ENCODE results near the gene PCSK2.
A peak's percentile ranks its signal among the peaks of the same experiment; 100 is the strongest.

PCSK2 gene

DNA sequence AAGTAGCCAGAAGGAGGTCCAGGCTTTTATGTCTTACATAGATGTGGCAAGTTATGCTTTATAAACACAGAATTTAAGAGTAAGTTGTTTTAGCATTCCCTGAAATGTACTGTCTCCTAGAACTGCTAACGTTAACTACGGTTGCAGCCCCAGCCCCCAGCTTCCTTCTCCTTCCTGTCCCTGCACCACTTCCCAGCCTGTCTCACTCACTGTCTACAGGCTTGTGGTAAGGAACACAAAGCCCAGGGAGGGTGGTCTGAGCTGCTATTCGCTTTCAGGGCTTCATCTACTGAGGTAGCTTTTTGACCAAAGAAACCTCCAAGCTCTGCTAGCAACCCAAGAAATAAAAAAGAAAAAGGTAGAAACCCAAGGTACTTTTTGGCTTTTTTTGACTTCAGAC, 35.9 kb downstream of the PCSK2 start:
- no peak for DNase-seq

DNA sequence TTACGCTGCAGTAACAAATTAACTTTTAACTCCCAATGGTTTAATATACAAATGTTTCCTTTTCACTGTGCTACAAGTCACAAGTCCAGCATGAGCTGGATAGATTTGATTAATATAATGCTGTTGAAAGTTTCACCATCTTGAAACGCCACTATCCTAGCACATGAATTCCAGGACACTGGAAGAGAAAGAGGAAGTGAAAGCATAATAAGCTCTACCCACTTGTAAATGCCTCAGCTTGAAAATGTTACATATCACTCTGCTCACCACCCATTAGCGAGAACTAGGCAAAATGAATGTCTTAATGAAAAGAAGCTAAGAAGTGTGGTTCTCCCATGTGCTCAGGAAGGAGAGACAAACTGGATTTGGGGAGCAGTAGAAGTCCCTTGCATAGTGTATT, 46.9 kb downstream of the PCSK2 start:
- no peak for DNase-seq

DNA sequence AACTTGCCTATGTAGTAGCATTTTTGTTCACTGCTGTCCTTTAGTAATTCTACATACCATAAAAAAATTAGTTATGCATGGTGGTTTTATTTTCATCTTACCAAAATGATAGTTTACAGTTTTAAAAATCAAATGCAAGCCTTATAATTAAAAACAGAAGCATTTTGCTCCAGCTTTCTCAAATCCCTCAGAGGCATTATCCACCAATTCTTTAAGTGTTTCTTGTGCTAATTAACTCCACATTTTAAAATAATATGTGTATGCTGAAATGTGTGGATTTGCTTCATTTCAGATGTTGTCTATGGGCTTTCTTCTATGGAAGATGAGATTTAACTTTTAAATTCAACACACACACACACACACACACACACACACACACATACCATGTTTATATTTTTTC, 49.3 kb downstream of the PCSK2 start:
- DNase-seq = no peak

DNA sequence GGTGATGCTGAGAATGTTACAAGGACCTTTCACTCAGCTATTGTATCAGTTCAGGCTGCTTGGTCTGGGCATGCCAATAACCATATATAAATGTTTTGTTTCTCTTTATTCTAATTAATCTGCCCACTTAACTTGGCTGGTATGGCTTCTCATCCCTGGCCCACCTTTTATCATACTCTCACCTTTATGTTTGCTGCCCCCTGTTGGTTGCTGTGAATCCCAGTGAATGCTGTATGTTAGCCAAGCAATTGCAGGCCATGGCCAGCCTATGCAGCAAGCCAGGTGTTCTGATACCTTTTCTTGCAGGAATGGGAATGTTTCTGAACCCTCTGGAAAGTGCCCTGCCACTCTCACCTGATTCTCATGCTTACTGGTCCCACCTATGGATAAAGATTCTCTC, 54.6 kb downstream of the PCSK2 start:
- peak; percentile 37 for DNase-seq

DNA sequence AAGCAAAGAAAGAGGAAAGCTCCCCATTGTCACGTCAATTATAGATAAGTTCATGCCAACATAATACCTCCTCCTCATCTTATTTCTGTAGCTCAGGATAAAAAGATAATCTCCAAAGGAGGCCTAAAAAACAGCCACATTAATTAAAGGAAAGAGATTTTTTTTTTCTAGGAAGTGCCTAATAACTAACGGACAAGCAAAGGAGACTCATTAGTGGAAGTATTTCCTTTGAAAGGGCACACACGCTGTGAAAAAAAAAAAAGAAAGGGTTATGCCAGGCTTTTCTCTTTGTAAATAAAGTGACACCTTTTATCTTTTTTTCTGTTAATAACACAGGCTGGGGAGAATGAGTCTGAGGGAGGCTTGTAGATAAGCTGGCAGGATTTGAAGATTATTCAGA, 55.7 kb downstream of the PCSK2 start:
- no peak for DNase-seq

DNA sequence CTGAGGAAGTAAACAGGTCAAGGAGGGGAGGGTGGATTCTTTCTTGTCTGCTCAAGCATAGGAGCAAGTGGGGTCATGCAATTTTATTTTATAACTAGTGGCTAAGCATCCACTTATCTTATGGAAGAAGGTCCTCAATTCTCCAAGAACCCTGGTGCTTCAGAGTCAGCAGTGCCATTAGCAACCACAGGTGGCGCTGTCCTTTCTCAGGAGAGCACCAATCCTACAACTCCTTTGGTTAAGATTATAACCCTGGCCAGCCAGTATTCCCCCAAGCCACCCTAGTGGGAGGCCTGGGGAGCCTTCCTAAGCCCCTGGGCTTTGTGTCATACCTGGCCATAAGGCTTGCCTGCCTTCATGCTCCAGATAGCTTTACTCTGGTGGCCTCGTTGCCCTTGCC, 60.7 kb downstream of the PCSK2 start:
- no peak for DNase-seq

DNA sequence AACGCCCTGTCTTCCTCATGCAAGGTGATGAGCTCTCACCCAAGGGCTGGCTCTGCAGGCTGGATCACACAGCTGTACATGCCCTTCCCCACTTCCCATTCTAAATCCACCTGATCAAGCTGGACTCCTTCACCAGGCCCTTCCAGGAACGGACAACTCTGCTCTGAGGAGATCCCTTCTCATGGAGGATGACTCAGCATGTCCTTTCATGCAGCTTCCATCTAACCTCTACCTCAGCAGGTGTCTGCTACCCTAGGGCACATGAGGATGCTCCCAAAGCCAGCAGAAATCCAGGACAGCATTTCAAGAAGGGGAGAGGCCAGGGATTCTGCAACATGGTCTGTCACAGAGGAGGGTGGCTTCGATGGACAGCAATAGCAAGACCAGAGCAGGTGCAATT, 61.2 kb downstream of the PCSK2 start:
- DNase-seq = peak; percentile 16

DNA sequence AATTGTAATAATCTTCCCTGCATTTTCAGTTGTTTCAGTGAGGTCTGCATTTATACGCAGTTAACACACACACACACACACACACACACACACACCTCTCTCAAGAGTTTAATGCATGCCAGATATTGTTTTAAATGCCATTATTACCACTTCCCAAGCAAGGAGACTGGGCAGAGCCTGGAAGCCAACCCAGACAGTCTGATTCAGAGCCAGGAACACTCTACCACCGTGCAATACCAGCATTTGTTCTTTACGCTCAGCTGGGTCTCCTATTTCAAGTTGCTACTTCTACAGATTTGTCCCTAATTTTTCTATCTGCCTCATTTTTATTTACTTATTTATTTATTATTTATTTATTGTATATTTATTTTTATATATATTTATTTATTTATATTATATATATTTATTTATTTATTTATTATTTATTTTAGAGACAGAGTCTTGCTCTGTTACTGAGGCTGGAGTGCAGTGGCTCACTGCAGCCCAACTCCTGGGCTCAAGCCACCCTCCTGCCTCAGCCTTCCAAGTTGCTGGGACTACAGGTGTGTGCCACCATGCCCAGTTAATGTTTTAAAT, 68.4 kb downstream of the PCSK2 start:
- no peak for DNase-seq

DNA sequence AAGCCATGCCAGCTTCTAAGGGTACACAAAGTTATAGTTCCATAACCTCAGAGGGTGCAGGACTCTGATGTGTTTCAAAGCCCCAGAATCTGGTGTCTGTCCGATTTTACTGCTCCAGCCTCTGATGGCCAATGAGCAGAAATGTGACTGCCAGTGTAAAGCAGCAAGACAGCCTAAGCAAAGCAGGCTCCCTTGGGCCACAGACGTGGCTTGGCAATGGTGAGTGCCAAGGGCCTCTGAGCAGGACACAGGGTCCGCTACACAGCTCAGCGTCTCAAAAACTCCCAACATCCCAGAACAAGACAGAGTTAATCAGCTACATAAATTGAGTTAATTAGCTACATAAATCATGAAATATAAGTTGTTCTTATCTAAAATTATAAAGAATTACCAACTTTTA, 69.2 kb downstream of the PCSK2 start:
- DNase-seq = no peak

DNA sequence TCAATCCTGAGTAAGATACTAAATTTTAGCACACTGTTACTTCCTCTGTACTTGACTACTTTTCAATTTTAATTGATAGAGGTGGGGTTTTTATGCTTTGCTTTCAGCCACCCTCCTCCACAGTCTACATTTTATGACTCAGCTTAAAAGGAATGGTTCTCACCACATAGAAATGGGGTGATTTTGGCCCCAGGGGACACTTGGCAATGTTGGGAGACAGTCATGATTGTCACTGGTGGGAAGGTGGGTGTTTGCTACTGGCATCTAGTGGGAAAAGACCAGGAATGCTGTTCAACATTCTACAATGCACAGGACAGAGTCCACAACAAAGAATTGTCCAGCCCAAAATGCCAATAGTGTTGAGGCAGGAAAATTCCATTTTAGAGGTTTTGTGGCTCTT, 71.3 kb downstream of the PCSK2 start:
- no peak for DNase-seq

DNA sequence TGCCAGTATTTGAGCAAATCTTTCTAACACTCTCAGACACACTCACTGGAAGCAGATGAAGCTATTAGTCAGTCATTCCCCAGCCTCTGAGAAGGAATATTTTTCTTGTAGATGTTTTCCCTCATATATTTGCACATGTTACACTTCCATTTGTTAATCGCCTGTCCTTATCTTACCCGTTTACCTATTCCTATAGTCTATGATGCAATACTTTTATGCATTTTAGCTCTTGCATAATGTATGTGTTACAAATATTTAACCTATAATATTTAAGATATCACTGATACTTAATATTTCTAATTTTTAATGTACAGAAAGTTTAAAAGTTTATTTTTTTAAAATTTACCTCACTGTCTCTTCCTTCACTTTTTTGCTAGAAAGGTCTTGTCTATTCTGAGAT, 71.9 kb downstream of the PCSK2 start:
- no peak for DNase-seq

DNA sequence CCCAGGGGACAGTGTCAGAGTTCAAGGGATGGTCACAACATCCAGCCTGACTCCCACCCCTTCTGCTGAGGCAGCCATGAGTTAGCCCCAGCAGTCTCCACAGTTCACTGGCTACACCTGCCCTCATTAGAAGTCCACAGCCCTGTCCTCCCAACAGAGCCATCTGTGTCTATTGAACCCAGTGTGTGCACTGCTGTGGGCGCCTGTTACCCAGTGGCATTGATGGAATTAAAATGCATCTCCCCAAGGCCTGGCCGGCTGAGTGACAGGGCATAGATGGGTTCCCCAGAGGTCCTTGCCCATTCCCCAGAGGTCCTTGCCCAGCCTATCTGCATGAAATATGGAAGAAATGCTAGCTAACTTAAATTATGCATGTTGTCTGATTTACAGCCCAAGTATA, 73.3 kb downstream of the PCSK2 start:
- DNase-seq = no peak

DNA sequence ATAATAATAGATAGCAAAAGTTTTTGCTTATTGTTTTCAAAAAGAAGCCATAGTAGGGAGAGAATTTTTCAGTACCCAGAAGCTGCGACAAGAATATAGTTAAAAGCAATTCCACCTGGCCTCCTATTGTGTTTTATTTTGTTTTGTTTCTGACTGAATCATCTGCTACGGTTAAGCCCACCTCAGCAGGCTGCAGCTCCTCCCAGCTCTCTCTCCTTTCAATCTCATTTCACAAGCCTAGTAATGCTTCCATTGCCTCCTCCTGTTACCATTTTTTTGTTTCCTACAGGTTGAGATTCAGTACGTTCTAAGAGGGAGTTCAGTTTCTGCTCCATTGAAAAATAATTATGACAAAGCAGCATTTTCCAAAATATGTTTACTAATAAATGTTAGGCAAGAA, 77.9 kb downstream of the PCSK2 start:
- no peak for DNase-seq

DNA sequence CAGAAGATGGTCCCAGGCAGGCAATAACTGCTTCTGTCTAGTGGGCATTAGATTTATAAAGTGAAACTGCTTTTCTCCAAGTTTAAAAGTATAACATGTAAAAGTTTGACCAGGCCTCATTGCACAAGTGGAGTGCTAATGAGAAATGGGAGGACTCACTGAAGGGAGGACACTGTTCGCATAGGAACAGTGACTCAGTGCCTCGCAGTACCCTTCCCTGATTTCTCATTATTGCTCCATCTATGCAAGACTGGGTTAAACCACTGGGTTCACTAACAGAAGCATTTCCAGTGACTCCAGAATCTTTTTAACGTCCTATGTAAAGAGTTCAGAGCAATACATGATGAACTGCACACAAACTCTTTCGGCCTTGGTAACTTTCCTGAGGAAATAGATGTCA, 79.6 kb downstream of the PCSK2 start:
- DNase-seq = no peak

DNA sequence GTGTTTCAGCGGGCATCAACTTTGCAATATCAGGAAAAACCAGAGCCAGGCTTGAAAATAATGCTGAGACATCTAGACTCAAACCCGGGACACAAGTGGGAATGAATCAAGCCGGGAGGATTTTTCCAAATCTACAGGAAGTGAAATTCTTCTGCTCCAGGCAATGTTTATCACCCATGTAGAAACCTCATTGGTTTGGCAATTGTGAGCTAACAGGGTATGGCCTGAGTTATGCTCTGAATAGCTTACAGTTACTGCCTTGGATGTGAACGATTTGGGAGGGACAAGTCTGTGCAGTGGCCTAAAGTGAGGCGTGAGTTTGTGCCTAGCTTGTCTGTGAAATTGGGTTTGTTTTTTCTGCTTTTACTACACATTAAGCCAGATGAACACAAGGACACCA, 87.4 kb downstream of the PCSK2 start:
- no peak for DNase-seq

DNA sequence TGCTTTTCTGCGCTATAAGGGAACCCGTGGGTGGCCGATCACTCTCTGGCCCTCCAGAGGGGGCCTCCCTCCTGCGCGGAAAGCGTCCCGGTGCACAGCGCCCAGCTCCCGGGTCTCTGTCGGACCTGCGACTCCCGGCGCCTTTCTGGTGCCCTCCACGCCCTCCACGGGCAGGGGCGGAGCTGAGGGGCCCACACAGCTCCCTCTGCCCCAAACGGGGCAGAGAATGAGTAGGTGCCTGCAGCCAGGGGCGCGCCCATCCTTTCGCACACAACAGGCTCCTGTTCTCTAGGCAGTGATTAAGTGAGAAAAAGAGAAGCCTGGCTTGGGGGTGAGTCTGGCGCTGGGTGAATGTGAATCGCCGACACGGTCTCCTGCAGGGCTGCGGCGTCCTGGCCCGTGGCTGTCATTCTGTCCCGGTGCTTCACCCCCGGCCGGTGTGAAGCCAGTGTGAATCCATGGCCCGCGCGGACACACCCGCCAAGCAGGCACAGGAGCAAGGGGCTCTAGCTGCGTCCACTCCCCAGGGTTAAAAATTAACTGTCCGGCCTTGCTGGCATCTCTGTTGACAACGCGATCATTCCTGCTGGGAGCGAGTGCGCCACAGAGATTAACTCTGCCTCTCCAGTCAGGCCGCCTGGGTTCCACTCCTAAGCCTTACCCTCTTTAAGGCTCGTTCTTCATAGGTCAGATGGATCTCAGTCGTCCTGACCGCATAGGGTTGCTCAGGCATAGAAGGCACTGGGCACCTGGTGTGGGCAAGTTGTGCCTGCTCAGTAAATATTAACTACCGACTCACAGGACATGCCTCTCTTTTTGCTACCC, 88.8 kb downstream of the PCSK2 start:
- DNase-seq = no peak

DNA sequence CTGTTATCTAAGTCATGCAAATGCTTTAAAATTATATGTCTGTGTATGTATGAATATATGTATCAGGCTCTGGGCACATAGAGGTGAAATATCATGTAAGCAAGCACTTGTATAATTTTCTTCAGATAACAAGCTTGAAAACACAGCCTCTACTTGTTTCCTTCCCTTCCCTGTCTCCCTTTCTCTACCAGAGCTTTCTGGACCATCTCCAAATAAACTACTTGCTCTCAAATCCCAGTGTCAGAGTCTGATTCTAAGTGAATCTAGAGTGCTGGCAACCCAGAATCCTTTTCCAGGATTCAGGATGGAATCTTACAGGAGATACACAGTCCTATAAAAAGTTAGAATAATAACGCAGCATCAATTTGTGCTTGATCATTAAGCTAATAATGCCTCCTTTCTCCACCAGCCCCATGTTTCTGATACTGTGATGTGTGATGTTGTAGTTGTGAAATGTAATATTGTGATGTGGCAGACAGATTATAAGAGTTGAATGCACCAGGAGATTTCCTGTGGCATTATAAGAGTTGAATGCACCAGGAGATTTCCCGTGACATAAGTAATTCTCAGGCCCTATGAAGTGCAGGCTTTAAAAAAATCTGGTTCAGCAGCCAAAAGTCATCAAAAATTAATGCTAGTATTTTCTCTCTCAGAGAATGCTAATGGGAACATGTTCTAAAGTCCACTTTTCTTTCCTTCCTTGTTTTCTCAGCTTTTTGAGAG, 89.6 kb downstream of the PCSK2 start:
- DNase-seq = no peak

DNA sequence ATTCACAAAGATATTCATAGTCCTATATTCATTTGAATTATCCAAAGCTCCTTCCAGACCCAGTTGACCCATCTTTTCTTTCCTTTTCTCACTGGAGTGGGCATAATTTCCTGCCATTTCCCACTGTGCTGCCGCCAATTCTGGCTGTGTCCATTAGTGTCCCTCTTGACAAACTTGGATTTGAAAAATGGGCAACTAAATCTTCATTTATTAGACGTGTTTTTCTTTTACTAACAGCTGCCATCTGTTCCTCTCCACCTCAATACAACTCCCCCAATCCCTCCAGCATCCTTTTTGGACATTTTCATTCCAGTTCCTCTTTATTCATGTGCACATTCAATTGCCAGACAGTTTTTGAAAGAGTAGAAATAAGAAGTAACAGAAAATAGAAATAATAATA, 90.5 kb downstream of the PCSK2 start:
- no peak for DNase-seq

DNA sequence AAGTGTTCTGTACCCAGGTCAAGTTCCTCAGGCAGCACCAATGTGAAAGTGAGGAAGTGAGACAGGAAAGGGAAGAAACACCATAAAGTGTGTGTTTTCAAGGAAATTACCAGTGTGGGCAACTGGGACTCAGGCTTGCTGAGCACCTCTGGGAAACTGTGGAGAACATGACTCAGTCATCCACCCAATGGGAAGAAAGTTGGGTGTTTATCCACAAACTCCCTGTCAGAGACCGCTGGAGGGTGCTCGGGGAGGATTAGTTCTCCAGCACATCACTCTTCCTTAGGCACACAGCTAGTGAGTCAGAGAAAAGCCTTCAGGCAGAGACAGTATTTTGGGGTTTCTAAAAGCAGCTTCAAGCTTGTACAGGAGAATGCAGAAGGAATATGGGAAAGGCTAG, 93.6 kb downstream of the PCSK2 start:
- DNase-seq = no peak

DNA sequence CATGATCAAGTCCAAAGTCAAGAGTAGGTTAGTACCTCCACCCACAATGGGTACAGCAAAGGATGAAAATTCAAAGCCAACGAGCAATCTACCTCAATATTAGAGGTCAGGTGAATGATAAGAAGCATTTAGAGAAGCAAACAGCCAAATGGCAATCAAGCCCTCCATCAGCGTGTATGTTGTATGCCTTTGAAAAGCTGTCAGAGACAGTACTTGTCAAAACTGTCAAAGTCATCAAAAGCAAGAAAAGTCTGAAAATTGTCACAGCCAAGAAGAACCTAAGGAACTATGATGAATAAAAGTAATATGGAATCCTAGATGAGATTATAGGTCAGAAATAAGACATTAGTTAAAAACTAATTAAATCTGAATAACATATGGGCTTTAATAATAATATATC, 99.3 kb downstream of the PCSK2 start:
- no peak for DNase-seq

DNA sequence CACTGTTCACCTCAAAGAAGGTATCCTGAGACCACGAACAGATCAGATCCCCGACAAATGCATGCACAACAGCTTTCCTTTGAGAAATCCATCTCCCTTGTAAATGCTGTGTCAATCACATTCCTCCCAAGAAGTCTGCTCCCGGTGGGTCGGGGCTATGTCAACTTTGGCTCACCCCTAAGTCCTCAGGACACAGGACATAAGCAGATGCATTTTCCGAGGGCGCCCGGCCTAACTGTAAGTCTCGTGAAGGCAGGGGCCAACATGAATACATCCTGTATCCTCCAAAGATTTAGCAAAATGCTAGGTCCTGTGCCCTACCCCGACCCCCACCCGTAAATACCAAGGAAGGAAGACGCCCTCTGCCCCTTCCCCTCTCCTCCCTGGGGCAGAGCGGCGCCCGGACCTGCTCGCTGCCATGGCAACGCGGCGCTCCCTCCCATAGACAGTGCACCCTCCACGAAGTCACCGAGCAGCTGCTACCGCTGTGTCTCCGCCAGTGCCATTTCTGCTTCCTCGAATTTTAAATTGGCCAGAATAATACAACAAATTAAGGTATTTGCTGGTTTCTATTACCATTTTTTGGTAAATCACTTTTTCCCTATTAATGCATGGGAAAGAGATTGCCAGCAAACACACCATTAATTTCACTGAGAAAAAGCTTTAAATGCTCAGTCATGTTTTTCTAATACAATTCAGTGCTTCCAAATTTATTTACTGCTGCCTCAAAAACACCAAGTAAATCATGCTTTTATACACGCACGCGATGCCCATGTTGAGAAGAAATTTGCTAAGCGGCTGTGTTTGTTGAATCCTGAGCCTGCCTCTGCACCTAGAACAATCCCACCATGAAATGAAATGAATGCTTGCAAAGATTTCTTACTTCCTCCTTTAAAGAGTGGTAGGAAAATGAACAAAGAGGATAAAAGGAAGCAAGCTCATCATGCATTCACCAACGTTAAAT, 100.6 kb downstream of the PCSK2 start:
- no peak for DNase-seq

DNA sequence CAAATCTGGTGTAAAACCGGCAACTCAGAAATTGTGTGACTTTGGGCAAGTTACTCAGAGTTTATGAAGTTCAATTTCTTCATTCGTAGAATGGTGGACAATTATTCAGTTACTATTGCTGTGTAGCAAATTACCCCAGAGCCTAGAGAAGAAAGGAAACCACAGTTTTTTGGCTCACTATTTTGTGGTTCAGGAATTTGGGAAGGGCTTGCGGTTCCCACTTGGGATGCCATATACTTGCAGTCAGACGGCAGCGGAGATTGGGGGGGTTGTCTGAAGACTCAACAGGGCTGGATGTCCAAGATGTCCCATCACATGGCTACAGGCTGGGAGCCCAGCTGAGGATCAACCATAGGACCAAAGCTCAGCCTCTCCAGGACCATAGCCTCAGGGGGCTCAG, 108.1 kb downstream of the PCSK2 start:
- DNase-seq = no peak

DNA sequence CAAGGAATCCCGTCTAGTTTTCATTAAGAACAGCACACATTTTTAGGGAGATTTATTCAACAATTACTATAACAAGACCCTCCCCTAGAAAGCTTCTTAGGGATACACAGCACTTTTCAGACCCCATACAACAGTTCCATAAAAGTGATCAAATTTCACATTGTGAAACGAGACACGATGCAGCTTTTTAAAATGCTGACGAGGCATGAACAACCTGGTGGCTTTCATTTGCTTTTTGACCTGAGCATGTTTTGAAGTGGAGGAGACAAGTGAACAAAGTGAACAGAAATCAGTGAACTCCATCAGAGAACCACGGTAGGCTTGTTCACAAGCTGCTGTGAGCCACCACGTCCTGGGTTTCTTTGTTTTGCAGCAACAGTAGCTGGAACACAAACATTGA, 112.2 kb downstream of the PCSK2 start:
- no peak for DNase-seq
